Lower leg skin (tissue), 4 donors: ENCODE measurements around the gene AKR7A3. TPM values are rescaled to one million over a fixed set of nuclear protein-coding genes. Genes with fewer than 3 reads are reported as not detected.

Experiments used
- DNase-seq, 2 donors: peaks; one replicate each; pipeline ENCODE4 v3.0.0-alpha.2; 2019; ENCODE audit warnings: low spot score in 2 of 2
- H3K4me3 ChIP-seq: fragments of 200-600 bp; sonication (generic); 2 replicates; pipeline ENCODE4 v1.5.1; 2017; ENCODE audit warnings: mild to moderate bottlenecking, low read depth; ENCODE audit not compliant: poor library complexity, severe bottlenecking
- POLR2A ChIP-seq, 2 donors: fragments of 450-650 bp; IDR thresholded peaks; one replicate each; pipeline ENCODE4 v1.6.1; 2016 to 2017; ENCODE audit warnings: antibody characterized with exemption in 2 of 2, mild to moderate bottlenecking in 1 of 2, moderate library complexity in 1 of 2
- WGBS, 2 donors: methylation state at CpG; one replicate each; pipeline ENCODE4 v1.1.5; 2018; 5-methylcytosine and 5-hydroxymethylcytosine counted together
- intact Hi-C: fragments of 100-400 bp; cut with DNase I; formaldehyde crosslinking; loops from one replicate; pipeline ENCODE4 v1.15.0; 2023; ENCODE audit warnings: low total_unique reads
- total RNA-seq, 4 donors: library from RNA; depleted of rRNA; stranded (reverse); fragments of >200 nt; gene quantifications; one replicate each; pipeline ENCODE4 v1.1.0, GENCODE V29; 2016
- TF ChIP-seq, protein P1 (sequence below), 3 donors: fragments of 450-650 bp; IDR thresholded peaks; one replicate each; pipeline ENCODE4 v1.5.1; 2016; ENCODE audit warnings: antibody characterized with exemption in 3 of 3, mild to moderate bottlenecking in 3 of 3, moderate library complexity in 2 of 3

AKR7A3 gene
- total RNA-seq, 4 donors from 2014 or later, result 0.84 to 2.4 (median 1.6) TPM

DNA sequence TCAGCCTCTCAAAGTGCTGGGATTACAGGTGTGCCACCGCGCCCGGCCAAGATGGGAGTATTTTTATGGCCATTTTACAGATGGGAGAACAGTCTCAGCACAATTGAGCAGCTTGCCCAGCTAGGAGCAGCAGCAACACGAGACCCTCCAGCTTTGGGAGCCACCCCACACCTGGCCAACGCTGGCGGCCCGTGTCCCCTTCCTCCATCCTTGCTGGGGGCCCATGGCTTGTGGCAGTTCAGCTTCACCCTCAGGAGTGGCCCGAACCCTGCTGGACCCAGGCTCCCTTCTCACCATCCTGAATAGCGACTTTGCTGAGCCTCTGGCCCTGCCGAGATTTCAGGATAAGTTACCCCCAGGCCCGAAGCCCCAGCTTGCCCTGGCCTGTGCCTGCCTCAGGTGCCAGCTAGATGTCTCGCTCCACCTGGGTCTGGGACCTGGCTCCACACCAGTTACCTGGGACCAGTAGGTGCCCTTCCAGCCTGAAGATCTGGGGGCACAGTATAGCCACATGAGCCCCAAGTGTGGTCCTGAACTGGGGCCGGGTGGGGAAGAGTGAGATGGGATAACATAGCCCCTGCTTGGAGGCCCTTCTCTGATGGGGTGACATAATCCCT is 42.8 kb upstream of the AKR7A3 start:
- DNase-seq, result no peak
- no peak for TF ChIP-seq POLR2A (IDR thresholded peaks at IDR 0.05)
- TF ChIP-seq, protein P1, sequence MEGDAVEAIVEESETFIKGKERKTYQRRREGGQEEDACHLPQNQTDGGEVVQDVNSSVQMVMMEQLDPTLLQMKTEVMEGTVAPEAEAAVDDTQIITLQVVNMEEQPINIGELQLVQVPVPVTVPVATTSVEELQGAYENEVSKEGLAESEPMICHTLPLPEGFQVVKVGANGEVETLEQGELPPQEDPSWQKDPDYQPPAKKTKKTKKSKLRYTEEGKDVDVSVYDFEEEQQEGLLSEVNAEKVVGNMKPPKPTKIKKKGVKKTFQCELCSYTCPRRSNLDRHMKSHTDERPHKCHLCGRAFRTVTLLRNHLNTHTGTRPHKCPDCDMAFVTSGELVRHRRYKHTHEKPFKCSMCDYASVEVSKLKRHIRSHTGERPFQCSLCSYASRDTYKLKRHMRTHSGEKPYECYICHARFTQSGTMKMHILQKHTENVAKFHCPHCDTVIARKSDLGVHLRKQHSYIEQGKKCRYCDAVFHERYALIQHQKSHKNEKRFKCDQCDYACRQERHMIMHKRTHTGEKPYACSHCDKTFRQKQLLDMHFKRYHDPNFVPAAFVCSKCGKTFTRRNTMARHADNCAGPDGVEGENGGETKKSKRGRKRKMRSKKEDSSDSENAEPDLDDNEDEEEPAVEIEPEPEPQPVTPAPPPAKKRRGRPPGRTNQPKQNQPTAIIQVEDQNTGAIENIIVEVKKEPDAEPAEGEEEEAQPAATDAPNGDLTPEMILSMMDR (IDR thresholded peaks at IDR 0.05), result no peak
- H3K4me3 ChIP-seq, result no peak overlapping the region
- 71 to 72% methylated on average over 11 to 13 of the region's 13 CpGs for WGBS, 2 donors
- intact Hi-C loops, result no loop called here

GRCh38 chr1:19330449-19331135 is 42.0 kb upstream of the AKR7A3 start:
- WGBS, 2 donors, result 71 to 76% methylated on average over 14 of the region's 14 CpGs
- TF ChIP-seq POLR2A (IDR thresholded peaks at IDR 0.05), result no peak
- TF ChIP-seq, protein P1 (IDR thresholded peaks at IDR 0.05), result no peak
- intact Hi-C loops, result no loop called here
- no peak overlapping the region for H3K4me3 ChIP-seq
- no peak for DNase-seq

- H3K4me3 ChIP-seq, result no peak overlapping the region
- no peak for DNase-seq
- intact Hi-C loops, result no loop called here
- no peak for TF ChIP-seq POLR2A (IDR thresholded peaks at IDR 0.05)
- TF ChIP-seq, protein P1 (IDR thresholded peaks at IDR 0.05), result no peak
- WGBS, 2 donors, result 92 to 97% methylated on average over 5 of the region's 5 CpGs
Observed at GRCh38 chr1:19329611-19330010, 41.0 kb upstream of the AKR7A3 start.

DNA sequence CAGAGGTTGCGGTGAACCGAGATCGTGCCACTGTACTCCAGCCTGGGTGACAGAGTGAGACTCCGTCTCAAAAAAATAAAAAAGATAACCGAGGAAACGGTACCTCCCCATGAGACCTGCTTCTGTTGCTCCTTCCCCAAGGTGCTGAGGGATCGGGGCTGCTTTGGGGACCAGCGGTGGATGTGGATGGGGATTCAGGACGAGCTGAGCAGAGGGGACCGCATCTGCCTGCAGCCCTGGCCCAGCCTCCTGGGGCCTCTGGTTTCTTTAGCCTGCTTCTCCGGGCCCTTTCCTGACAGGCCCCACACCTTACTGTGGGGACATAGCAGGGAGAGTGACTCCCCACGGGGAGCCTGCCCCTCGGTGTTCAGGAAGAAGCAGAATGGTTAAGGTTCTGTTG is 40.6 kb upstream of the AKR7A3 start:
- 87 to 92% methylated on average over 13 of the region's 13 CpGs for WGBS, 2 donors
- intact Hi-C loops, result no loop called here
- no peak overlapping the region for H3K4me3 ChIP-seq
- TF ChIP-seq, protein P1 (IDR thresholded peaks at IDR 0.05), result no peak
- no peak for TF ChIP-seq POLR2A (IDR thresholded peaks at IDR 0.05)
- DNase-seq, result no peak

GRCh38 chr1:19328486-19328885 is 39.9 kb upstream of the AKR7A3 start:
- no peak for DNase-seq
- TF ChIP-seq POLR2A (IDR thresholded peaks at IDR 0.05), result no peak
- no peak overlapping the region for H3K4me3 ChIP-seq
- intact Hi-C loops, result no loop called here
- 92 to 93% methylated on average over 13 to 18 of the region's 18 CpGs for WGBS, 2 donors

- DNase-seq, result no peak
- intact Hi-C loops, result no loop called here
- H3K4me3 ChIP-seq, result no peak overlapping the region
- 87 to 94% methylated on average over 9 of the region's 9 CpGs for WGBS, 2 donors
- TF ChIP-seq POLR2A (IDR thresholded peaks at IDR 0.05), result no peak
- TF ChIP-seq, protein P1 (IDR thresholded peaks at IDR 0.05), result no peak
Observed at GRCh38 chr1:19327736-19328135, 39.2 kb upstream of the AKR7A3 start.
